ENCODE data around the gene TAS2R13.

The TAS2R13 gene

GRCh38 chr12:10863512-10864218 lies 45.7 kb downstream of the TAS2R13 start:
- no peak for DNase-seq
- Histone ChIP-seq H3K4me1 (no peaks in the 10 kb centered on the region), H3K4me3 (ENCODE audit: low read depth, low read length) (no peak overlapping the region), H3K36me3 (peaks cover 1% of the 10 kb centered on the region; the same call in 1 of the 2 replicates), H3K9me3 (no peaks in the 10 kb centered on the region; the same call in 1 of the 2 replicates), H3K27me3 (no peaks in the 10 kb centered on the region)
- TF ChIP-seq CTCF (IDR thresholded peaks at IDR 0.05; ENCODE audit: low read depth, low read length): no peak

- TF ChIP-seq CTCF (IDR thresholded peaks at IDR 0.05; ENCODE audit: low read depth, low read length): no peak
Observed at GRCh38 chr12:10861366-10861765, 48.0 kb downstream of the TAS2R13 start.

More at GRCh38 chr12:10861366-10861765, 48.0 kb downstream of the TAS2R13 start:
- Histone ChIP-seq H3K27me3 (no peaks in the 10 kb centered on the region), H3K4me1 (no peaks in the 10 kb centered on the region), H3K36me3 (0 out of 2 replicates have a peak, but pooled peaks cover 3% of the 10 kb centered on the region), H3K4me3 (ENCODE audit: low read depth, low read length) (no peak overlapping the region), H3K9me3 (no peaks in the 10 kb centered on the region; the same call in 1 of the 2 replicates)
- no peak for DNase-seq
